ENCODE data around the gene TRAF2.

The TRAF2 gene

GRCh38 chr9:136847088-136847825 is 39.1 kb upstream of the TRAF2 start:
- peak; percentile 70 for TF ChIP-seq YY1 (IDR thresholded peaks at IDR 0.05; ENCODE audit: low read depth)
- TF ChIP-seq NFIC (IDR thresholded peaks at IDR 0.05): no peak
- TF ChIP-seq CEBPB (IDR thresholded peaks at IDR 0.05): no peak
- peak; percentile 91 for TF ChIP-seq MAX (IDR thresholded peaks at IDR 0.05)
- no peak for TF ChIP-seq TEAD4 (IDR thresholded peaks at IDR 0.05)
- TF ChIP-seq TCF12 (IDR thresholded peaks at IDR 0.05; ENCODE audit: low read depth): 0 out of 2 replicates have a peak, but pooled peaks have one; percentile 5
- no peak for TF ChIP-seq TAF1 (IDR thresholded peaks at IDR 0.05; ENCODE audit: low read depth)
- no peak for TF ChIP-seq EP300 (IDR thresholded peaks at IDR 0.05; ENCODE audit: borderline replicate concordance)
- no peak for TF ChIP-seq CREB1 (IDR thresholded peaks at IDR 0.05; ENCODE audit: low read depth)
- TF ChIP-seq EGR1 (IDR thresholded peaks at IDR 0.05): no peak
- no peak for TF ChIP-seq RAD21 (IDR thresholded peaks at IDR 0.05; ENCODE audit: low read depth)
- no peak for TF ChIP-seq ZBTB7A (IDR thresholded peaks at IDR 0.05; ENCODE audit: low read depth)
- no peak for TF ChIP-seq FOXM1 (IDR thresholded peaks at IDR 0.05; ENCODE audit: borderline replicate concordance, low read depth)
- TF ChIP-seq, protein P1, sequence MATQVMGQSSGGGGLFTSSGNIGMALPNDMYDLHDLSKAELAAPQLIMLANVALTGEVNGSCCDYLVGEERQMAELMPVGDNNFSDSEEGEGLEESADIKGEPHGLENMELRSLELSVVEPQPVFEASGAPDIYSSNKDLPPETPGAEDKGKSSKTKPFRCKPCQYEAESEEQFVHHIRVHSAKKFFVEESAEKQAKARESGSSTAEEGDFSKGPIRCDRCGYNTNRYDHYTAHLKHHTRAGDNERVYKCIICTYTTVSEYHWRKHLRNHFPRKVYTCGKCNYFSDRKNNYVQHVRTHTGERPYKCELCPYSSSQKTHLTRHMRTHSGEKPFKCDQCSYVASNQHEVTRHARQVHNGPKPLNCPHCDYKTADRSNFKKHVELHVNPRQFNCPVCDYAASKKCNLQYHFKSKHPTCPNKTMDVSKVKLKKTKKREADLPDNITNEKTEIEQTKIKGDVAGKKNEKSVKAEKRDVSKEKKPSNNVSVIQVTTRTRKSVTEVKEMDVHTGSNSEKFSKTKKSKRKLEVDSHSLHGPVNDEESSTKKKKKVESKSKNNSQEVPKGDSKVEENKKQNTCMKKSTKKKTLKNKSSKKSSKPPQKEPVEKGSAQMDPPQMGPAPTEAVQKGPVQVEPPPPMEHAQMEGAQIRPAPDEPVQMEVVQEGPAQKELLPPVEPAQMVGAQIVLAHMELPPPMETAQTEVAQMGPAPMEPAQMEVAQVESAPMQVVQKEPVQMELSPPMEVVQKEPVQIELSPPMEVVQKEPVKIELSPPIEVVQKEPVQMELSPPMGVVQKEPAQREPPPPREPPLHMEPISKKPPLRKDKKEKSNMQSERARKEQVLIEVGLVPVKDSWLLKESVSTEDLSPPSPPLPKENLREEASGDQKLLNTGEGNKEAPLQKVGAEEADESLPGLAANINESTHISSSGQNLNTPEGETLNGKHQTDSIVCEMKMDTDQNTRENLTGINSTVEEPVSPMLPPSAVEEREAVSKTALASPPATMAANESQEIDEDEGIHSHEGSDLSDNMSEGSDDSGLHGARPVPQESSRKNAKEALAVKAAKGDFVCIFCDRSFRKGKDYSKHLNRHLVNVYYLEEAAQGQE (IDR thresholded peaks at IDR 0.05; ENCODE audit: low read depth): no peak
- TF ChIP-seq, protein P2, sequence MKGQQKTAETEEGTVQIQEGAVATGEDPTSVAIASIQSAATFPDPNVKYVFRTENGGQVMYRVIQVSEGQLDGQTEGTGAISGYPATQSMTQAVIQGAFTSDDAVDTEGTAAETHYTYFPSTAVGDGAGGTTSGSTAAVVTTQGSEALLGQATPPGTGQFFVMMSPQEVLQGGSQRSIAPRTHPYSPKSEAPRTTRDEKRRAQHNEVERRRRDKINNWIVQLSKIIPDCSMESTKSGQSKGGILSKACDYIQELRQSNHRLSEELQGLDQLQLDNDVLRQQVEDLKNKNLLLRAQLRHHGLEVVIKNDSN (IDR thresholded peaks at IDR 0.05): peak; percentile 48; the same call in 1 of the 2 replicates

GRCh38 chr9:136847826-136848392 is 38.4 kb upstream of the TRAF2 start:
- TF ChIP-seq MAX (IDR thresholded peaks at IDR 0.05): peak; percentile 91
- TF ChIP-seq TEAD4 (IDR thresholded peaks at IDR 0.05): 0 out of 2 replicates have a peak, but pooled peaks have one; percentile 1
- peak; percentile 55 for TF ChIP-seq YY1 (IDR thresholded peaks at IDR 0.05; ENCODE audit: low read depth)
- TF ChIP-seq ZBTB7A (IDR thresholded peaks at IDR 0.05; ENCODE audit: low read depth): peak; percentile 90; the same call in 1 of the 2 replicates
- TF ChIP-seq TAF1 (IDR thresholded peaks at IDR 0.05; ENCODE audit: low read depth): peak; percentile 69
- TF ChIP-seq, protein P2 (IDR thresholded peaks at IDR 0.05): peak; percentile 3; the same call in 1 of the 2 replicates
- peak; percentile 22; the same call in 1 of the 2 replicates for TF ChIP-seq NFIC (IDR thresholded peaks at IDR 0.05)
- no peak for TF ChIP-seq FOXM1 (IDR thresholded peaks at IDR 0.05; ENCODE audit: borderline replicate concordance, low read depth)
- TF ChIP-seq RAD21 (IDR thresholded peaks at IDR 0.05; ENCODE audit: low read depth): no peak
- TF ChIP-seq TCF12 (IDR thresholded peaks at IDR 0.05; ENCODE audit: low read depth): 0 out of 2 replicates have a peak, but pooled peaks have one; percentile 6

DNA sequence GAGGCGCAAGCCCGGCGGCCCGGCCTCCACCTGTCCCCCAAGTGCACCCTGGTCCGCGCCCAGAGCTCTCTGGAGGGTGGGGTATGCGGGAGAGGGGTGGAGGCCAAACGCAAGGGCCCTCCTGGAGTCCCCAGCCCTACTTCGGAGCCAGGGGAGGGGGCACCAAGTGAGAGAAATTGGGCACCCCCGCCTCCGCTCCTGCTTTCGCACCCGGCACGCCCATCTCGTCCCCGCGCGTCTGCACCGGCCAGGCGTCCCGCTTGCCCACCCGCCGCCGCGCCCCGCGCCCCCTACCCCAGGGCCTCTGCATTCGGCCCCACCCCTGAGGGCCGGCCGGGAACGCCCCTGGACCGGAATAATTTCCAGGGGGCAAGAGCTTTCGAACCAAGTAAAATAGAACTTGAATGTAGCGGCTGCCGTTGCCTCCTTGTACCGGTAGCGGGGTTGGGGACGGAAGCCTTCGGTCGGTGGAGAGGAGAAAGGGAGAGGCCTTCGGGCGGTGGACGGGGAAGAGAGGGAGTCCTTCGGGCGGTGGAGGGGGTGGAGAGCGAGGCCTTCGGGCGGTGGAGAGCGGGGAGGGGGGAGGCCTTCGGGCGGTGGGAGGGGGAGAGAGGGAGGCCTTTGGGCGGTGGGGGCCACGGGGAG is 37.8 kb upstream of the TRAF2 start:
- TF ChIP-seq TEAD4 (IDR thresholded peaks at IDR 0.05): no peak
- peak; percentile 95 for TF ChIP-seq ZBTB7A (IDR thresholded peaks at IDR 0.05; ENCODE audit: low read depth)
- TF ChIP-seq CEBPB (IDR thresholded peaks at IDR 0.05): no peak
- no peak; the same call in 1 of the 2 replicates for TF ChIP-seq TCF12 (IDR thresholded peaks at IDR 0.05; ENCODE audit: low read depth)
- no peak for TF ChIP-seq NFIC (IDR thresholded peaks at IDR 0.05)
- TF ChIP-seq, protein P1 (IDR thresholded peaks at IDR 0.05; ENCODE audit: low read depth): no peak
- TF ChIP-seq FOXM1 (IDR thresholded peaks at IDR 0.05; ENCODE audit: borderline replicate concordance, low read depth): no peak

DNA sequence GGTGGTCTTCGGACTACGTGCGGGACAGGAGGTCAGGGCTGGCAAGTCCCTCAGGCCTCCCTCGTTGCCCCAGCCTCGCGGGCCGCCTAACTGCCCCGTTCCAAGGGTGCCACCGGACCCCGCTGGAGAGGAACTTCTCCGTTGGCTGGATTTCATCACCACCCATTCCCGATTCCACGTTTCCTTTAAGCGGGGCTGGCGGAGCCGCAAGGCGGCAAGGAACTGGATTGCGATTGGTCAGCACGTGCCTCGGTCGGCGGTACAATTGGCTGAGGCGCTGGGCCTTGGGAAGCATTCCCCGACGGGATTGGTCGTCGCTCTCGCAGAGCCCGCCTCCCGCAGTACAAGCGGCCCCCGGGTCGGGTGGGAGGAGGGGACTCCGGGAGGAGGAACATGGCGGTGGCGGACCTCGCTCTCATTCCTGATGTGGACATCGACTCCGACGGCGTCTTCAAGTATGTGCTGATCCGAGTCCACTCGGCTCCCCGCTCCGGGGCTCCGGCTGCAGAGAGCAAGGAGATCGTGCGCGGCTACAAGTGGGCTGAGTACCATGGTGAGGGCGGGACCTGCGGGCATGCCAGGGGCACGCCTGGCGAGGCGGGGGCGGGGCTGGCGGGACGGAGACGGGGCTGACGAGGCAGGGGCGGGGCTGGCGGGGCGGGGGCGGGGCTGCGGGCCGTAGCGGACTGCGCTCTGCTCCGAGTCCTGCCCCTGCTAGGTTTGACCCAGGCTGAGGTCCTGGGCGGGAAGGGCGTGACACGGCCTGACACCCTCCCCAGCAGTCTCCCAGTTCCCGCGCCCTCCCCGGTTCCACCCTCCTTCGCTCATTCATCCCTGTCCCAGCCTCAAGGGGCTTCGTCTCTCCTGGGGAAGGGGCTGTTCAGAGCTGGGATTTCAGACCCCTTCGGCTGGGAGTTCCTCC is 37.0 kb upstream of the TRAF2 start, which contains the start of gene PHPT1:
PHPT1 (plus strand) TSS at position 372 of the 922 bp plus-strand sequence; CDS start at position 394, 22 bp downstream.
- no peak for TF ChIP-seq EGR1 (IDR thresholded peaks at IDR 0.05)
- peak; percentile 68 for TF ChIP-seq TAF1 (IDR thresholded peaks at IDR 0.05; ENCODE audit: low read depth)
- TF ChIP-seq RAD21 (IDR thresholded peaks at IDR 0.05; ENCODE audit: low read depth): no peak
- TF ChIP-seq YY1 (IDR thresholded peaks at IDR 0.05; ENCODE audit: low read depth): peak; percentile 84
- peak; percentile 69 for TF ChIP-seq TCF12 (IDR thresholded peaks at IDR 0.05; ENCODE audit: low read depth)
- no peak for TF ChIP-seq FOXM1 (IDR thresholded peaks at IDR 0.05; ENCODE audit: borderline replicate concordance, low read depth)
- peak; percentile 30; the same call in 1 of the 2 replicates for TF ChIP-seq NFIC (IDR thresholded peaks at IDR 0.05)
- TF ChIP-seq EP300 (IDR thresholded peaks at IDR 0.05; ENCODE audit: borderline replicate concordance): no peak
- TF ChIP-seq, protein P1 (IDR thresholded peaks at IDR 0.05; ENCODE audit: low read depth): no peak
- peak; percentile 85 for TF ChIP-seq CEBPB (IDR thresholded peaks at IDR 0.05)
- TF ChIP-seq, protein P2 (IDR thresholded peaks at IDR 0.05): peak; percentile 87
- TF ChIP-seq TEAD4 (IDR thresholded peaks at IDR 0.05): peak; percentile 39
- peak; percentile 45 for TF ChIP-seq CREB1 (IDR thresholded peaks at IDR 0.05; ENCODE audit: low read depth)
- peak; percentile 95 for TF ChIP-seq MAX (IDR thresholded peaks at IDR 0.05)
- TF ChIP-seq ZBTB7A (IDR thresholded peaks at IDR 0.05; ENCODE audit: low read depth): no peak

All from Ishikawa (cell line).